SK-N-SH treated with all-trans-retinoic acid at 6 μM for 48 hours (cell line): ENCODE data around the gene SLC16A4.

Experiments used
- ARNTL ChIP-seq: fragments of 450-650 bp; formaldehyde crosslinking; IDR thresholded peaks from 2 replicates; pipeline ENCODE4 v1.5.0; 2020; ENCODE audit warnings: low read depth, mild to moderate bottlenecking, moderate library complexity, borderline replicate concordance
- ESRRG ChIP-seq: fragments of 250-450 bp; sonication (Bioruptor Pico); IDR thresholded peaks from 2 replicates; pipeline ENCODE4 v1.6.1; 2021; ENCODE audit warnings: mild to moderate bottlenecking
- RARB ChIP-seq: fragments of 250-450 bp; sonication (Bioruptor Pico); IDR thresholded peaks from 2 replicates; pipeline ENCODE4 v1.8.0; 2021; ENCODE audit warnings: mild to moderate bottlenecking, moderate library complexity
- TOX ChIP-seq: fragments of 250-450 bp; sonication (Bioruptor Pico); IDR thresholded peaks from 2 replicates; pipeline ENCODE4 v1.8.0; 2021; ENCODE audit warnings: mild to moderate bottlenecking, moderate library complexity, borderline replicate concordance
- TF ChIP-seq, protein P1 (sequence below): fragments of 250-450 bp; sonication (Bioruptor Pico); IDR thresholded peaks from 2 replicates; pipeline ENCODE4 v1.8.0; 2020; ENCODE audit warnings: mild to moderate bottlenecking, moderate library complexity, borderline replicate concordance

DNA sequence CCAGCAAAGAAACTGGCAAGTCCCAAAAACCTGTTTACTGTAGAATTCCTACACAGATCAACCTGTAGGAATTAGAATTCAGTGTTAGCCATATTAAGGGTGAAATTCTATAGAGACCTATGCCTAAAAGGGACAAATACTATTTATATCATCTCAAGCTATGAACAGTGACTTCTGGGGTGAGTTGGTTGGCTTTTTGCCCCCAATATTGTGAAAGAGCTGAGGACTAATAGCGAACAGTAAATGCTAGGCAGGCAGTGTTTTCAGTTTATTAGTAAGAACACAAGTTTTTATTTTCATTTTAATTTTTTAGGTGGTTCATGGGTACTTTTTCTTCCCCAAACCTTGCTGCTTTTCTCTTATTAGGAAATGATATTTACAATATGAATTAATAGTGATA lies 15.3 kb downstream of the SLC16A4 start:
- TF ChIP-seq ARNTL (CRISPR knock-in tag) (no peak), TOX (no peak), ESRRG (CRISPR knock-in tag) (no peak), RARB (no peak)
- TF ChIP-seq, protein P1, sequence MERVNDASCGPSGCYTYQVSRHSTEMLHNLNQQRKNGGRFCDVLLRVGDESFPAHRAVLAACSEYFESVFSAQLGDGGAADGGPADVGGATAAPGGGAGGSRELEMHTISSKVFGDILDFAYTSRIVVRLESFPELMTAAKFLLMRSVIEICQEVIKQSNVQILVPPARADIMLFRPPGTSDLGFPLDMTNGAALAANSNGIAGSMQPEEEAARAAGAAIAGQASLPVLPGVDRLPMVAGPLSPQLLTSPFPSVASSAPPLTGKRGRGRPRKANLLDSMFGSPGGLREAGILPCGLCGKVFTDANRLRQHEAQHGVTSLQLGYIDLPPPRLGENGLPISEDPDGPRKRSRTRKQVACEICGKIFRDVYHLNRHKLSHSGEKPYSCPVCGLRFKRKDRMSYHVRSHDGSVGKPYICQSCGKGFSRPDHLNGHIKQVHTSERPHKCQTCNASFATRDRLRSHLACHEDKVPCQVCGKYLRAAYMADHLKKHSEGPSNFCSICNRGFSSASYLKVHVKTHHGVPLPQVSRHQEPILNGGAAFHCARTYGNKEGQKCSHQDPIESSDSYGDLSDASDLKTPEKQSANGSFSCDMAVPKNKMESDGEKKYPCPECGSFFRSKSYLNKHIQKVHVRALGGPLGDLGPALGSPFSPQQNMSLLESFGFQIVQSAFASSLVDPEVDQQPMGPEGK: no peak
